Erythroblast (primary cell): Measurements from ENCODE around the gene CBLB.

ENCODE experiments used
- GATA1 ChIP-seq: IDR thresholded peaks from 2 replicates; pipeline ENCODE4 v1.6.1; 2011; ENCODE audit warnings: low read depth, mild to moderate bottlenecking, control low read depth, low read length, moderate library complexity
- POLR2A ChIP-seq: IDR thresholded peaks from 2 replicates; pipeline ENCODE4 v1.6.1; 2011; ENCODE audit warnings: mild to moderate bottlenecking, low read length

GRCh38 chr3:105904251-105904650, 35.4 kb upstream of the CBLB start:
- TF ChIP-seq POLR2A = no peak
- no peak for TF ChIP-seq GATA1
